Activated B cell treated with CpG ODN at 0.5 μM for 24 hours (primary cell): Measurements from ENCODE around the gene LLGL2. TPM values are rescaled to one million over a fixed set of nuclear protein-coding genes. Genes with fewer than 3 reads are reported as not detected.
A peak's percentile ranks its signal among the peaks of the same experiment; 100 is the strongest.

Experiments used
- ATAC-seq: fragments of 200-7000 bp; cut with Tn5 transposase; one replicate; pipeline ENCODE4 v1.10.0; 2021; ENCODE audit warnings: low read depth, mild to moderate bottlenecking, moderate library complexity
- CTCF ChIA-PET: fragments of 350-600 bp; sonication (Branson Sonifier 250); formaldehyde crosslinking; loops from one replicate; lab custom pipeline; 2021; ENCODE audit warnings: antibody characterized with exemption; lab: Charles Lee
- POLR2A ChIA-PET: fragments of 350-600 bp; sonication (Branson Sonifier 250); formaldehyde crosslinking; loops from one replicate; lab custom pipeline; 2021; ENCODE audit warnings: antibody characterized with exemption; lab: Charles Lee
- DNase-seq: peaks from one replicate; pipeline ENCODE4 v3.0.0; 2022
- H3K27ac Mint-ChIP-seq: one replicate; pipeline ENCODE4 v1.8.0; 2020; ENCODE audit warnings: mixed read lengths
- H3K27me3 Mint-ChIP-seq: one replicate; pipeline ENCODE4 v1.8.0; 2021; ENCODE audit warnings: mixed read lengths
- H3K36me3 Mint-ChIP-seq: one replicate; pipeline ENCODE4 v1.8.0; 2021; ENCODE audit warnings: low read depth, mixed read lengths
- H3K4me1 Mint-ChIP-seq: one replicate; pipeline ENCODE4 v1.8.0; 2021; ENCODE audit warnings: mixed read lengths
- H3K4me3 Mint-ChIP-seq: one replicate; pipeline ENCODE4 v1.8.0; 2020; ENCODE audit warnings: mild to moderate bottlenecking, mixed read lengths
- H3K9me3 Mint-ChIP-seq: one replicate; pipeline ENCODE4 v1.8.0; 2020; ENCODE audit warnings: mixed read lengths
- intact Hi-C: fragments of 100-400 bp; cut with micrococcal nuclease; formaldehyde crosslinking; loops from one replicate; pipeline ENCODE4 v1.15.1; 2024
- total RNA-seq: library from RNA; stranded (reverse); gene quantifications from 2 replicates; pipeline ENCODE4 v1.2.3, GENCODE V29; 2022
- TF ChIP-seq, protein P1 (sequence below): fragments of 200-600 bp; IDR thresholded peaks from one replicate; pipeline ENCODE4 v1.8.0; 2022; ENCODE audit warnings: antibody characterized with exemption, mild to moderate bottlenecking

Gene LLGL2
- total RNA-seq, 1 donor from 2014 or later, result 29.9 TPM

DNA sequence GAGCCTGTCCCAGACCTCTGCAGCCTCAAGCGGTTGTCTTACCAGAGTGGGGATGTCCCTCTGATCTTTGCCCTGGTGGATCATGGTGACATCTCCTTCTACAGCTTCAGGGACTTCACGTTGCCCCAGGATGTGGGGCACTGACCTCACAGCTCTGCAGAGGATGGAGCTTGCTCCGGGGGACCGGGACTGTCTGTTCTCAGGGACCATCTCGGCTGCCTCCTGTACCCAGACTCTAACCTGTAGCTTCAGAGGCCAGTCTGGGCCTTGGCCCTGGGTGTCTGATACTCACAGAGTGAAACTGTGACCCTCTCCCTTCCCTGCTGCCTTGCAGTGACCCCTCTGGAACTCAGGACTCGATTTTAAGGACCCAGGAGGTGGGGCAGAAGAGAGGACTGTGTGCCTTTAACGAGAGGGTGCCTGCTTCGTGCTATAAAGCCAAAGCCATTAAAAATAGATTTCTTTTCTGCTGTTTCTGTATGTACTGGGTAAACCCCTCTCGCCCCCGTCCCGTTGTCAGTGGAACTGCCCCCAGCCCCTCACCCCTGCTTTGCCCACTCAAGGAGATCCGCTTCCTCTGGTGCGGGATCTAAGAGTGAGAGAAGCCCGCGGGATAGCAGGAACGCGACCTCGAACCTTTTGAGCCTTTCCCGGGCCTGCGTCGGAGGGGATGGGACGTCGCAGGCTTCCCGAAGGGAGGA lies 1.1 kb upstream of the LLGL2 start:
- peak overlapping the region; percentile 75 for H3K4me3 Mint-ChIP-seq
- intact Hi-C loops, result loop anchor here (2.0 kb wide), 3 partner anchors 46 to 98 kb away; partner anchors contain the start of gene TMEM94
- H3K27ac Mint-ChIP-seq, result peak overlapping the region; percentile 18
- DNase-seq, result no peak
- H3K27me3 Mint-ChIP-seq, result no peaks in the 10 kb centered on the region
- TF ChIP-seq, protein P1, sequence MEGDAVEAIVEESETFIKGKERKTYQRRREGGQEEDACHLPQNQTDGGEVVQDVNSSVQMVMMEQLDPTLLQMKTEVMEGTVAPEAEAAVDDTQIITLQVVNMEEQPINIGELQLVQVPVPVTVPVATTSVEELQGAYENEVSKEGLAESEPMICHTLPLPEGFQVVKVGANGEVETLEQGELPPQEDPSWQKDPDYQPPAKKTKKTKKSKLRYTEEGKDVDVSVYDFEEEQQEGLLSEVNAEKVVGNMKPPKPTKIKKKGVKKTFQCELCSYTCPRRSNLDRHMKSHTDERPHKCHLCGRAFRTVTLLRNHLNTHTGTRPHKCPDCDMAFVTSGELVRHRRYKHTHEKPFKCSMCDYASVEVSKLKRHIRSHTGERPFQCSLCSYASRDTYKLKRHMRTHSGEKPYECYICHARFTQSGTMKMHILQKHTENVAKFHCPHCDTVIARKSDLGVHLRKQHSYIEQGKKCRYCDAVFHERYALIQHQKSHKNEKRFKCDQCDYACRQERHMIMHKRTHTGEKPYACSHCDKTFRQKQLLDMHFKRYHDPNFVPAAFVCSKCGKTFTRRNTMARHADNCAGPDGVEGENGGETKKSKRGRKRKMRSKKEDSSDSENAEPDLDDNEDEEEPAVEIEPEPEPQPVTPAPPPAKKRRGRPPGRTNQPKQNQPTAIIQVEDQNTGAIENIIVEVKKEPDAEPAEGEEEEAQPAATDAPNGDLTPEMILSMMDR, result no peak
- ChIA-PET POLR2A (interaction anchor here (1.0 to 1.8 kb wide), 5 partner anchors 8 to 235 kb away, joined by 3 to 38 read pairs (median 7); partner anchors contain the start of genes SLC25A19 and TSEN54), CTCF (interaction anchor here (0.5 to 2.5 kb wide), 6 partner anchors 8 to 1557 kb away, joined by 3 to 16 read pairs (median 3); partner anchors contain the start of gene TSEN54)
- peaks cover 10% of the 10 kb centered on the region for H3K4me1 Mint-ChIP-seq
- H3K36me3 Mint-ChIP-seq, result peaks cover 7% of the 10 kb centered on the region
- no peaks in the 10 kb centered on the region for H3K9me3 Mint-ChIP-seq
- no peak for ATAC-seq

DNA sequence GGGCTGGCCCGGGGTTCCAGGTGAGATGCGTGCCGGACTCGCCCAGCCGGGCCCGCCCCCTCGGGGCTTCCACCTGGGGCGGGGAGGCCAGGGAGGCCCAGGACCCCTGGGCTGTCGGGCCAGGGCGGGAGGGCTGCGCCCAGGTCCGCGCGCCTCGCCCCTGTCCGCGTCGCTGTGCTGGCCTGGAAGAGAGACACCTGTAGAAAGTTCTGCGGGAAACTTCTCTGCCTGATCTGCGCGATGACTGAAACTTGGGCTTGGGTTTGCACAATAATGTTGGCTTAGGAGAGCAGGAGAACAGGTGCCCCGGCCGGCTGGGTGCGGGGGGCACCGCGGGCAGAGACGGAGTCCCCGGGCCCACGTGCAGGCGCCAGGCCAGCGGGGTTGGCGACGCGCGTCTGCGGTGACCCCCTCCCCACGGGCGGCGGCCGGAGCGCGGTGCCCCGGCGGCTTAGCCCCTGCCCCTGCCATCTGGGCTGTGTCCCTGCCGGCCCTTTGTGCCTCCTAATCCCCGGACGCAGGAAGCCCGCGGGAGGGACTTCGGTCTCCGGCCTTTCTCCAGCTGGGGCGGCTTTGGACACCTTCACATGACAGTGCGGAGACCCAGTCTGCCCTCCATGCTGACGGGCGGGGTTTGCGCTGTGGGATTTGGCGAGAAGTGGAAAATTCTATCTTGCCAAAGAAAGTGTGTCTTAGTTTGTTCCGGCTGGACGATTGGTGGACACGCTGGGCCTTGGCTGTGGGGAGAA lies 483 bp downstream of the LLGL2 start:
- no peak for ATAC-seq
- Mint-ChIP-seq H3K4me3 (peak overlapping the region; percentile 77), H3K9me3 (no peaks in the 10 kb centered on the region), H3K27ac (no peak overlapping the region), H3K27me3 (no peaks in the 10 kb centered on the region), H3K4me1 (peaks cover 10% of the 10 kb centered on the region), H3K36me3 (peaks cover 5% of the 10 kb centered on the region)
- intact Hi-C loops, result loop anchor here (1.0 to 2.0 kb wide), 8 partner anchors 10 to 653 kb away; partner anchors contain the start of genes TMEM94 and TSEN54
- DNase-seq, result no peak
- ChIA-PET CTCF (interaction anchor here (0.7 to 2.5 kb wide), 3 partner anchors 10 to 23 kb away, joined by 3 to 16 read pairs (median 4); partner anchors contain the start of gene TSEN54), POLR2A (interaction anchor here (0.9 to 1.8 kb wide), 9 partner anchors 9 to 447 kb away, joined by 3 to 38 read pairs (median 6); partner anchors contain the start of genes TMEM94 and TSEN54)
- TF ChIP-seq, protein P1, result no peak

DNA sequence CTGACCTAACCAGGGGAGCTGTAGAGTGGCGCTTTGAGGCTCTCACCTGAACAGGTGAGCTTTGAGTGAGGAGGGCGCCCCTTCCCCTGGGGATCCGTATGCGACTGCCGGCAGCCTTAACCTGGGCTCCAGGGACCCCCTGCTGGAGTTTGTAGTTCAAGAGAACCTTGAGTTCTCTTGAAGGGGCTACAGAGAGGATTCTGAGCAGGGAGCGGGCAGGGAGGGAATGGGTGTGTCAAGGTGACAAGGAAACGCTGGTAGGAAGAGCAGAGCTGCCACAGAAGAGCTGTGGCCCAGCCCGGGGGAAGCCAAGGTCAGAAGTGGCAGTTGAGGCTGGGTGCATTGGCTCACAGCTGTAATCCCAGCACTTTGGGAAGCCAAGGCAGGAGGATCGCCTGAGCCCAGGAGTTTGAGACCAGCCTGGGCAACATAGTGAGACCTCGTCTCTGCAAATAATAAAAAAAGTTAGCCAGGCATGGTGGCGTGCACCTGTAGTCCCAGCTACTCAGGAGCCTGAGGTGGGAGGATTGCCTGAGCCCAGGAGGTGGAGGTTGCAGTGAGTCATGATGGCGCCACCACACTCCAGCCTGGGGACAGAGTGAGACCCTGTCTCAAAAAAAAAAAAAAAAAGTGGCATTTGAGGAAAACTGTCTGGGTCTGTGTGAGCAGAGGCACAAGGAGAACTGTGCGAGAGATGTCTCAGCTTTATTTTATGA lies 1.2 kb downstream of the LLGL2 start:
- DNase-seq (no peak), ATAC-seq (no peak)
- TF ChIP-seq, protein P1, result no peak
- H3K4me1 Mint-ChIP-seq, result peaks cover 10% of the 10 kb centered on the region
- H3K4me3 Mint-ChIP-seq, result peak overlapping the region; percentile 77
- H3K27me3 Mint-ChIP-seq, result no peaks in the 10 kb centered on the region
- ChIA-PET CTCF (interaction anchor here (0.7 to 2.5 kb wide), 2 partner anchors 10 to 62 kb away, joined by 3 to 16 read pairs; partner anchors contain the start of genes MYO15B and TSEN54), POLR2A (interaction anchor here (0.6 to 1.6 kb wide), 4 partner anchors 8 to 479 kb away, joined by 5 to 7 read pairs (median 6); partner anchors contain the start of gene TSEN54)
- H3K36me3 Mint-ChIP-seq, result peaks cover 4% of the 10 kb centered on the region
- H3K27ac Mint-ChIP-seq, result no peak overlapping the region
- H3K9me3 Mint-ChIP-seq, result no peaks in the 10 kb centered on the region
- intact Hi-C loops, result no loop called here

DNA sequence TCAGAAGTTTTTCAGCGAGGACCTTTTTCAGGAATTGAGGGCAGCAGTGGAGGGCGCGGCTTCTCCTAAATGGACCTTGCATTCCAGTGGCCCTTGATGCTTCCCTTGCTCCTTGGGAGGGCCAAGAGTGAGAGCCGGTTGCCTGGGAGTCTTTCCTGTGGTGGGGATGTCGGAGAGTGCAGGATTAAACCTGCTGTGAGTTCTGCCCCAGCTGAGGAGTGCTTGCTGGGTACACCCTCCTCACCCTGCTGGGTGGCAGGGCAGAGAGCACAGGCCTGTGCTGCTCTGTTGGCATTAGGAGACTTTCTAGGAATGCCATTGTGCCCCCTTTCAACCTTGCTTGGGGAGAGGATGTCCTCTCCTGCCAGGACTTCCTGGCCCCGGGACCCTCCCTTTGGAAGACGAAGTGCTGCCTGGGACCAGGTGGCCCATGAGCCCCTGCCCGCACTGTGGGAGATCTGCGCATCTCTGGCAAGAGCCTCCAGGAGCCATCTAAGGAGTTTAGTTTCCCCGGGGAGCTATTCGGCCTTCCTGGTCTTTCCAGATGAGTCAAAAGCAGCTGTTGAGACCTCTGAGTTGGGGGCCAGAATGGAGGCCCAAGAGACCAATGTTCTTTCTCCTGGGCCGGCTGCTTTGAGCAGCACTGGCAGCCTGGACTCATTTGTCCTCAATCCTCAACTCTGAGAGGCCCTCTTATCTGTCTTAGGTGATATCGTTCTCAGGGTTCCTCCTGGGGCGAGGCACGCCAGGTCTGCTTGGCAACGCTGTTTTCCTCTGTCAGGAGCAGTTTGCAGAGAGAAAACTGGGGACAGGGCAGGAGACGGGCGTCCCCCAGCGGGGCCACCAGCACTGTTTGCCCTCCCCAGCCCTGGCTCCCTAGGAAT lies 5.6 kb downstream of the LLGL2 start:
- no peak for DNase-seq
- intact Hi-C loops, result no loop called here
- H3K27ac Mint-ChIP-seq, result no peak overlapping the region
- H3K4me1 Mint-ChIP-seq, result peaks cover 13% of the 10 kb centered on the region
- no peak for ATAC-seq
- H3K9me3 Mint-ChIP-seq, result no peaks in the 10 kb centered on the region
- ChIA-PET POLR2A (no interaction called here), CTCF (no interaction called here)
- no peak overlapping the region for H3K4me3 Mint-ChIP-seq
- no peaks in the 10 kb centered on the region for H3K27me3 Mint-ChIP-seq
- H3K36me3 Mint-ChIP-seq, result peaks cover 10% of the 10 kb centered on the region
- TF ChIP-seq, protein P1, result no peak
